OCI-LY7 (cell line): ENCODE measurements around the gene LEO1. TPM values are rescaled to one million over a fixed set of nuclear protein-coding genes. Genes with fewer than 3 reads are reported as not detected.

ENCODE experiments used
- BruUV-seq: library from RNA; stranded (reverse); fragments of 400-500 nt; replicated peaks from 2 replicates; lab custom pipeline; 2021; lab: Mats Ljungman, UMichigan
- CTCF ChIA-PET: fragments of 300-600 bp; sonication (Branson Sonifier 250); formaldehyde crosslinking; loops from one replicate; lab custom pipeline; 2022; ENCODE audit warnings: antibody characterized with exemption; ENCODE audit not compliant: unreplicated experiment; lab: Charles Lee
- POLR2A ChIA-PET: fragments of 300-600 bp; sonication (Branson Sonifier 250); formaldehyde crosslinking; loops from one replicate; lab custom pipeline; 2022; ENCODE audit warnings: antibody characterized with exemption; lab: Charles Lee
- DNase-seq: peaks from one replicate; pipeline ENCODE4 v3.0.0-alpha.2; 2015; ENCODE audit warnings: low spot score
- H2AFZ ChIP-seq: fragments of 200-600 bp; sonication (generic), shearing (Covaris generic); 2 replicates; pipeline ENCODE4 v1.6.1; 2014; ENCODE audit warnings: mild to moderate bottlenecking, antibody characterized with exemption, low read length, moderate library complexity
- H3K27ac ChIP-seq: fragments of 200-600 bp; sonication (generic); 2 replicates; pipeline ENCODE4 v1.5.1; 2014; ENCODE audit warnings: mixed run types, low read depth, mild to moderate bottlenecking, moderate library complexity, low read length, inconsistent platforms; ENCODE audit not compliant: poor library complexity, severe bottlenecking
- H3K36me3 ChIP-seq: fragments of 200-600 bp; sonication (generic); 2 replicates; pipeline ENCODE4 v1.6.1; 2014; ENCODE audit warnings: mild to moderate bottlenecking, antibody characterized with exemption, low read length, moderate library complexity, mixed read lengths; ENCODE audit not compliant: insufficient read depth
- H3K4me1 ChIP-seq: fragments of 200-600 bp; sonication (generic); 2 replicates; pipeline ENCODE4 v1.5.1; 2014; ENCODE audit warnings: mild to moderate bottlenecking, low read length; ENCODE audit not compliant: insufficient read depth, poor library complexity, severe bottlenecking
- H3K4me2 ChIP-seq: fragments of 200-600 bp; sonication (generic); 2 replicates; pipeline ENCODE4 v1.6.1; 2014; ENCODE audit warnings: mild to moderate bottlenecking, low read length
- H3K4me3 ChIP-seq: fragments of 200-600 bp; sonication (generic); 2 replicates; pipeline ENCODE4 v1.5.1; 2014; ENCODE audit warnings: mild to moderate bottlenecking, low read depth, low read length; ENCODE audit not compliant: poor library complexity, severe bottlenecking
- H3K79me2 ChIP-seq: fragments of 200-600 bp; sonication (generic); 2 replicates; pipeline ENCODE4 v1.6.1; 2016; ENCODE audit warnings: low read depth, mild to moderate bottlenecking, low read length, moderate library complexity, mixed read lengths; ENCODE audit not compliant: insufficient read depth
- H3K9me2 ChIP-seq: fragments of 200-600 bp; sonication (generic); 2 replicates; pipeline ENCODE4 v1.6.1; 2016; ENCODE audit warnings: mild to moderate bottlenecking, low read length, mixed read lengths; ENCODE audit not compliant: insufficient read depth
- H3K9me3 ChIP-seq: fragments of 200-600 bp; sonication (generic); 2 replicates; pipeline ENCODE4 v1.6.1; 2014; ENCODE audit warnings: mild to moderate bottlenecking, mixed run types, low read length, mixed read lengths
- H4K20me1 ChIP-seq: fragments of 200-600 bp; sonication (generic); 2 replicates; pipeline ENCODE4 v1.6.1; 2014; ENCODE audit warnings: mild to moderate bottlenecking, antibody characterized with exemption, low read length, moderate library complexity, mixed read lengths; ENCODE audit not compliant: insufficient read depth
- EZH2phosphoT487 ChIP-seq: fragments of 200-600 bp; sonication (generic); IDR thresholded peaks from 2 replicates; pipeline ENCODE4 v1.6.1; 2018; ENCODE audit warnings: low read depth, borderline replicate concordance, mild to moderate bottlenecking, mixed run types, antibody characterized with exemption, low read length, moderate library complexity, mixed read lengths
- intact Hi-C: fragments of 100-400 bp; cut with micrococcal nuclease; formaldehyde crosslinking; loops from one replicate; pipeline ENCODE4 v1.10.0; 2022; ENCODE audit not compliant: unreplicated experiment
- total RNA-seq, 2 experiments: library from RNA; depleted of rRNA in 1 of 2; stranded (reverse); fragments of >200 nt in 1 of 2; shearing (Covaris generic) in 1 of 2; gene quantifications; 2 replicates each; pipeline ENCODE4 v1.2.3, GENCODE V29; 2014 to 2022
- TF ChIP-seq, protein P1 (sequence below): fragments of 200-600 bp; sonication (generic); conservative IDR thresholded peaks from 2 replicates; pipeline ENCODE4 v1.5.1; 2014; ENCODE audit warnings: mild to moderate bottlenecking, antibody characterized with exemption, low read length, moderate library complexity, mixed read lengths

Gene LEO1
- total RNA-seq, 2 experiments from 2014 or later = 22.0 to 34.4 TPM

DNA sequence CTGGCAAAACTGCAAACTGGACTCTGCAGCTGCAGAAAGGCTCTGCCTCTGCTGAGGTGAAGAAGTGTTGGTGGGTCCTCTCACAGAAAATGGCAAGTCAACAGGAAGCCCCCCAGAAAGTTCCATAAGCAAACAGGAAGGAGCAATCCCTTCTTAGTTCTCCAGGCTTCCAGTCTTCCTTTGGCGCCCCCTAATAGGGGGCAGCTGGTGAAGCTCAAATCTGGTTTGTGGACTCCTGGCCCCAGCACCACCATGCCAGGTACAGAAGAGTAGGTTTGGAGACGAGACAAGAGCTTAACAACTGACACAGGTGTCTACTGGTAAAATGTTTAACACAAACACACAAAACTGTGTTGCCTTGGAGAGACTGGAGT lies 35.5 kb downstream of the LEO1 start:
- TF ChIP-seq, protein P1, sequence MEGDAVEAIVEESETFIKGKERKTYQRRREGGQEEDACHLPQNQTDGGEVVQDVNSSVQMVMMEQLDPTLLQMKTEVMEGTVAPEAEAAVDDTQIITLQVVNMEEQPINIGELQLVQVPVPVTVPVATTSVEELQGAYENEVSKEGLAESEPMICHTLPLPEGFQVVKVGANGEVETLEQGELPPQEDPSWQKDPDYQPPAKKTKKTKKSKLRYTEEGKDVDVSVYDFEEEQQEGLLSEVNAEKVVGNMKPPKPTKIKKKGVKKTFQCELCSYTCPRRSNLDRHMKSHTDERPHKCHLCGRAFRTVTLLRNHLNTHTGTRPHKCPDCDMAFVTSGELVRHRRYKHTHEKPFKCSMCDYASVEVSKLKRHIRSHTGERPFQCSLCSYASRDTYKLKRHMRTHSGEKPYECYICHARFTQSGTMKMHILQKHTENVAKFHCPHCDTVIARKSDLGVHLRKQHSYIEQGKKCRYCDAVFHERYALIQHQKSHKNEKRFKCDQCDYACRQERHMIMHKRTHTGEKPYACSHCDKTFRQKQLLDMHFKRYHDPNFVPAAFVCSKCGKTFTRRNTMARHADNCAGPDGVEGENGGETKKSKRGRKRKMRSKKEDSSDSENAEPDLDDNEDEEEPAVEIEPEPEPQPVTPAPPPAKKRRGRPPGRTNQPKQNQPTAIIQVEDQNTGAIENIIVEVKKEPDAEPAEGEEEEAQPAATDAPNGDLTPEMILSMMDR = peak; percentile 42; the same call in 1 of the 2 replicates
- no peak for TF ChIP-seq EZH2phosphoT487
- no peaks in the 10 kb centered on the region for H3K79me2 ChIP-seq
- H3K36me3 ChIP-seq = peaks cover 47% of the 10 kb centered on the region
- peak overlapping the region; percentile 84 for H3K27ac ChIP-seq
- BruUV-seq = TSS peak; percentile 38
- H3K9me2 ChIP-seq = no peaks in the 10 kb centered on the region
- ChIA-PET POLR2A (interaction anchor here (1.1 to 1.2 kb wide), 2 partner anchors 18 to 68 kb away, joined by 3 to 5 read pairs; no protein-coding TSS in a partner anchor), CTCF (interaction anchor here (0.6 kb wide), 1 partner anchor 30 kb away, joined by 3 read pairs; no protein-coding TSS in a partner anchor)
- H3K4me3 ChIP-seq = peak overlapping the region; percentile 42
- H3K9me3 ChIP-seq = no peaks in the 10 kb centered on the region
- H4K20me1 ChIP-seq = no peaks in the 10 kb centered on the region
- no peak for DNase-seq
- intact Hi-C loops = no loop called here
- H3K4me2 ChIP-seq = peak overlapping the region; percentile 80
- H3K4me1 ChIP-seq = peaks cover 25% of the 10 kb centered on the region
- H2AFZ ChIP-seq = peak overlapping the region; percentile 37; the same call in 1 of the 2 replicates

DNA sequence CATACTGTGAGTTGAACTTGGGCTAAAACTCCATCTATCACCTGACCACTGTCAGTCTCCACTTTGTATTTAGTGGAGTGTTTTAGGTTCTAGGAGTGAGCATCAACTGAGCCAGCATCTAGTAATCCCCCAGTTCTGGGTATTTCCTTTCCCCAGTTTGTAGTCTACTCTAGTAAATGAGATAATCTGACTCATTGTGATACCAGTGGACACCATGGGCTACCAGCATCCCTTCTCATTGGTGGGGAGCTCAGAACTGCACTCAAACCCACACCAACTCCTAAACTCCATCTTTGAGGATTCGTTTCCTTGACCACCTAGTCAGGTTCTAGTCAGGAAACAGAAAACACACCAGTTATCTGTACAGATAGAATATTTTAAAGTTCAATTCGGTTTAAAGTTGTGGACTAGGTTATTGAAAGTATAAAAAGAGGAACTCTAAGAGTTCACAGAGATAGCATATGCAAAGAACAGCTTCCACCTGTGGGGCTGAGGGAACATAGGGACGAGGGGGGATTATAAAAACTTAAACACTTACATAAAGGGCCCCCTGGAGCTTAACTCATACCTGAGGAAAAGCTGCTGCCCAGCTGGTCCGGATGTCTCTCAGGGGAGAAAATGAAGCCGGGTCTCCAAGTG lies 36.0 kb downstream of the LEO1 start:
- POLR2A ChIA-PET = interaction anchor here (1.2 kb wide), 1 partner anchor 18 kb away, joined by 5 read pairs; no protein-coding TSS in a partner anchor
- Histone ChIP-seq H3K27ac (peak overlapping the region; percentile 84), H3K9me3 (no peaks in the 10 kb centered on the region), H3K4me3 (peak overlapping the region; percentile 42), H3K9me2 (no peaks in the 10 kb centered on the region), H4K20me1 (no peaks in the 10 kb centered on the region), H2AFZ (peak overlapping the region; percentile 37; the same call in 1 of the 2 replicates), H3K79me2 (no peaks in the 10 kb centered on the region), H3K4me2 (peak overlapping the region; percentile 80), H3K36me3 (peaks cover 42% of the 10 kb centered on the region), H3K4me1 (peaks cover 25% of the 10 kb centered on the region)
- TSS peak; percentile 46 for BruUV-seq
- CTCF ChIA-PET = no interaction called here
- intact Hi-C loops = no loop called here
- peak; percentile 78 for DNase-seq
- TF ChIP-seq, protein P1 = no peak
- TF ChIP-seq EZH2phosphoT487 = no peak

DNA sequence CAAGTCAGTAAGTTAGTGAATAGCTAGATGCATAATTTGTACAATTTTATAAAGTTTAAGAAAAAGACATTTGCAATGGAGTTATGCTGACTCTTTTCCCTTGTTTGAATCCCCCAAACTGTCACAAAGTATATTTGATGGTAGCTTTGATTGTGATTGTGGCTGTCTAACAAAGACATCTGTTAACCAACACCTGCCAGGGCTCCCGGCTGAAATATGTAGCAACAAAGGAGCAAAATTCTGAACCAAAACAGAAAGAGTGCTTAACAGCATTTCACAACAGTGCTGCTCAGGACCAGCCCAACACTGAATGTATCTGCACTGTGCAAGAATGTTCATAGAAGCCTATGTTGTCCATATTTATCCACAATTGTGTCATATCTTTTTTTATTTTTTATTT lies 39.4 kb downstream of the LEO1 start:
- Histone ChIP-seq H2AFZ (no peak overlapping the region), H3K9me3 (no peaks in the 10 kb centered on the region), H3K79me2 (no peaks in the 10 kb centered on the region), H3K36me3 (peaks cover 19% of the 10 kb centered on the region), H3K4me1 (peaks cover 21% of the 10 kb centered on the region), H3K4me2 (no peak overlapping the region), H3K27ac (no peak overlapping the region), H4K20me1 (no peaks in the 10 kb centered on the region), H3K9me2 (no peaks in the 10 kb centered on the region), H3K4me3 (no peak overlapping the region)
- no TSS peak for BruUV-seq
- ChIA-PET POLR2A (interaction anchor here (0.6 to 1.0 kb wide), 4 partner anchors 9 to 978 kb away, joined by 3 read pairs; no protein-coding TSS in a partner anchor), CTCF (no interaction called here)
- no peak for TF ChIP-seq EZH2phosphoT487
- TF ChIP-seq, protein P1 = no peak
- intact Hi-C loops = no loop called here
- DNase-seq = no peak
